WTC11 (cell line): Measurements from ENCODE around the gene FCHSD2. TPM values are rescaled to one million over a fixed set of nuclear protein-coding genes. Genes with fewer than 3 reads are reported as not detected.
A peak's percentile ranks its signal among the peaks of the same experiment; 100 is the strongest.

ENCODE experiments used
- ATAC-seq: fragments of 200-7000 bp; cut with Tn5 transposase; 2 replicates; pipeline ENCODE4 v1.10.0; 2021; ENCODE audit warnings: mild to moderate bottlenecking, moderate library complexity
- Bru-seq: library from RNA; stranded (reverse); fragments of 400-500 nt; gene quantifications from one replicate; lab custom pipeline; 2021; lab: Mats Ljungman, UMichigan
- CTCF ChIA-PET: fragments of 300-600 bp; sonication (Branson Sonifier 250); formaldehyde crosslinking; loops from one replicate; lab custom pipeline; 2021; ENCODE audit warnings: antibody characterized with exemption; lab: Charles Lee
- POLR2A ChIA-PET: fragments of 350-600 bp; sonication (Branson Sonifier 250); formaldehyde crosslinking; loops from one replicate; lab custom pipeline; 2021; ENCODE audit warnings: antibody characterized with exemption; lab: Charles Lee
- DNase-seq: peaks from one replicate; pipeline ENCODE4 v3.0.0; 2021; ENCODE audit warnings: low spot score
- H3K27ac Mint-ChIP-seq: 2 replicates; pipeline ENCODE4 v1.8.0; 2021; ENCODE audit warnings: mixed read lengths
- H3K27me3 Mint-ChIP-seq: 2 replicates; pipeline ENCODE4 v1.8.0; 2021; ENCODE audit warnings: low read depth, mild to moderate bottlenecking, moderate library complexity, mixed read lengths
- H3K36me3 Mint-ChIP-seq: 2 replicates; pipeline ENCODE4 v1.8.0; 2021; ENCODE audit warnings: mixed read lengths
- H3K4me1 Mint-ChIP-seq: 2 replicates; pipeline ENCODE4 v1.8.0; 2022; ENCODE audit warnings: mixed read lengths
- H3K4me3 Mint-ChIP-seq: 2 replicates; pipeline ENCODE4 v1.8.0; 2021; ENCODE audit warnings: mild to moderate bottlenecking, moderate library complexity, mixed read lengths
- H3K9me3 Mint-ChIP-seq: 2 replicates; pipeline ENCODE4 v1.8.0; 2021; ENCODE audit warnings: mixed read lengths
- CBFB ChIP-seq: sonication (generic); formaldehyde crosslinking; IDR thresholded peaks from 2 replicates; pipeline ENCODE4 v1.8.1; 2022; ENCODE audit warnings: mild to moderate bottlenecking, low read depth, missing genetic modification reagents
- CREM ChIP-seq: sonication (generic); formaldehyde crosslinking; IDR thresholded peaks from 2 replicates; pipeline ENCODE4 v1.8.1; 2022; ENCODE audit warnings: mild to moderate bottlenecking, missing genetic modification reagents, moderate library complexity
- EMX1 ChIP-seq: fragments of 250-450 bp; sonication (Bioruptor Pico); IDR thresholded peaks from 2 replicates; pipeline ENCODE4 v1.8.0; 2021; ENCODE audit warnings: mild to moderate bottlenecking
- ESRRA ChIP-seq: sonication (generic); formaldehyde crosslinking; IDR thresholded peaks from 2 replicates; pipeline ENCODE4 v1.8.1; 2022; ENCODE audit warnings: mild to moderate bottlenecking, missing genetic modification reagents, borderline replicate concordance
- FOXJ3 ChIP-seq: sonication (generic); formaldehyde crosslinking; IDR thresholded peaks from 2 replicates; pipeline ENCODE4 v1.9.0; 2021; ENCODE audit warnings: missing genetic modification reagents, mild to moderate bottlenecking, borderline replicate concordance
- IRF2 ChIP-seq: sonication (generic); formaldehyde crosslinking; IDR thresholded peaks from 2 replicates; pipeline ENCODE4 v1.8.0; 2022; ENCODE audit warnings: low read depth, missing genetic modification reagents, borderline replicate concordance
- NFATC4 ChIP-seq: fragments of 250-450 bp; sonication (Bioruptor Pico); IDR thresholded peaks from 2 replicates; pipeline ENCODE4 v1.9.0; 2021; ENCODE audit warnings: mild to moderate bottlenecking
- OVOL2 ChIP-seq: fragments of 250-450 bp; sonication (Bioruptor Pico); IDR thresholded peaks from 2 replicates; pipeline ENCODE4 v1.9.0; 2021; ENCODE audit warnings: mild to moderate bottlenecking, borderline replicate concordance
- SP1 ChIP-seq: sonication (generic); formaldehyde crosslinking; conservative IDR thresholded peaks from 2 replicates; pipeline ENCODE4 v1.8.1; 2022; ENCODE audit warnings: missing genetic modification reagents
- ZNF138 ChIP-seq: sonication (generic); formaldehyde crosslinking; conservative IDR thresholded peaks from 2 replicates; pipeline ENCODE4 v1.8.1; 2022; ENCODE audit warnings: mild to moderate bottlenecking, moderate library complexity, missing genetic modification reagents
- ZNF232 ChIP-seq: sonication (generic); formaldehyde crosslinking; IDR thresholded peaks from 2 replicates; pipeline ENCODE4 v1.8.0; 2022; ENCODE audit warnings: mild to moderate bottlenecking, missing genetic modification reagents
- long read RNA-seq, 3 experiments: library from RNA in 1 of 3; library from capped mRNA in 1 of 3; library from polyadenylated mRNA in 1 of 3; unstranded in 2 of 3; stranded (forward) in 1 of 3; transcript quantifications; one replicate each; pipeline ENCODE4 v2.0.0, GENCODE V29; 2021
- total RNA-seq: library from RNA; stranded (reverse); gene quantifications from 3 replicates; pipeline ENCODE4 v1.2.3, GENCODE V29; 2021
- TF ChIP-seq, protein P1 (sequence below): sonication (generic); formaldehyde crosslinking; IDR thresholded peaks from 2 replicates; pipeline ENCODE4 v1.8.0; 2022; ENCODE audit warnings: missing genetic modification reagents
- TF ChIP-seq, protein P2 (sequence below): fragments of 250-450 bp; sonication (Bioruptor Pico); conservative IDR thresholded peaks from 2 replicates; pipeline ENCODE4 v1.9.0; 2021; ENCODE audit warnings: mild to moderate bottlenecking
- TF ChIP-seq, protein P3 (sequence below): sonication (generic); formaldehyde crosslinking; conservative IDR thresholded peaks from 2 replicates; pipeline ENCODE4 v1.8.1; 2022; ENCODE audit warnings: mild to moderate bottlenecking, missing genetic modification reagents
- TF ChIP-seq, protein P4 (sequence below): sonication (generic); formaldehyde crosslinking; IDR thresholded peaks from 2 replicates; pipeline ENCODE4 v1.8.1; 2023; ENCODE audit warnings: mild to moderate bottlenecking, moderate library complexity, missing genetic modification reagents

The FCHSD2 gene
- total RNA-seq (8.4 to 10.1 TPM (median 8.8 TPM) in 3 replicates), Bru-seq, nascent RNA (percentile 51 among the genes with signal in this experiment)
- long read RNA-seq, experiment 1, transcript FCHSD2-204 (20 exons, 3,154 nt), result major isoform, 22 of 47 reads
- long read RNA-seq, experiment 1, partial matches to known transcripts, result 5 of 47 reads
- long read RNA-seq, experiment 1, other reads (novel, unspliced or antisense), result 20 of 47 reads
- long read RNA-seq, experiment 2, full-length matches to known transcripts, result 5 of 11 reads
- long read RNA-seq, experiment 2, partial matches to known transcripts, result 1 of 11 reads
- long read RNA-seq, experiment 2, other reads (novel, unspliced or antisense), result 5 of 11 reads
- long read RNA-seq, experiment 3, partial matches to known transcripts, result 2 of 2 reads
- long read RNA-seq, experiment 3, other reads (novel, unspliced or antisense), result 0 of 2 reads

DNA sequence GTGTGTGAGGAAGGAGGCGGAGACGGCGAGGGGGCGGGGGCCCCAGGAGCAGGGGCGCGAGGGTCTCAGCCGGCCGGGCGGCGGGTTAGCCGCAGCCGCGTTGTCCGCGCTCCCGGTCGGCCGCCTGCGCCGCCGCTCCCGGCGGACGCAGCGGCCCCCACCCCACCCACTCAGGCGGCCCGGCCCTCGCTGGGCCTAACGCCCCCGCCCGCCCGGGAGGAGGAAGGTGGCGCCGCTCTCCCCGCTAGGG is at the start of gene FCHSD2:
TSS of gene FCHSD2 (minus strand) at position 191 of the 250 bp plus-strand sequence. CDS start 441 bp downstream, outside the sequence.
- TF ChIP-seq, protein P1, sequence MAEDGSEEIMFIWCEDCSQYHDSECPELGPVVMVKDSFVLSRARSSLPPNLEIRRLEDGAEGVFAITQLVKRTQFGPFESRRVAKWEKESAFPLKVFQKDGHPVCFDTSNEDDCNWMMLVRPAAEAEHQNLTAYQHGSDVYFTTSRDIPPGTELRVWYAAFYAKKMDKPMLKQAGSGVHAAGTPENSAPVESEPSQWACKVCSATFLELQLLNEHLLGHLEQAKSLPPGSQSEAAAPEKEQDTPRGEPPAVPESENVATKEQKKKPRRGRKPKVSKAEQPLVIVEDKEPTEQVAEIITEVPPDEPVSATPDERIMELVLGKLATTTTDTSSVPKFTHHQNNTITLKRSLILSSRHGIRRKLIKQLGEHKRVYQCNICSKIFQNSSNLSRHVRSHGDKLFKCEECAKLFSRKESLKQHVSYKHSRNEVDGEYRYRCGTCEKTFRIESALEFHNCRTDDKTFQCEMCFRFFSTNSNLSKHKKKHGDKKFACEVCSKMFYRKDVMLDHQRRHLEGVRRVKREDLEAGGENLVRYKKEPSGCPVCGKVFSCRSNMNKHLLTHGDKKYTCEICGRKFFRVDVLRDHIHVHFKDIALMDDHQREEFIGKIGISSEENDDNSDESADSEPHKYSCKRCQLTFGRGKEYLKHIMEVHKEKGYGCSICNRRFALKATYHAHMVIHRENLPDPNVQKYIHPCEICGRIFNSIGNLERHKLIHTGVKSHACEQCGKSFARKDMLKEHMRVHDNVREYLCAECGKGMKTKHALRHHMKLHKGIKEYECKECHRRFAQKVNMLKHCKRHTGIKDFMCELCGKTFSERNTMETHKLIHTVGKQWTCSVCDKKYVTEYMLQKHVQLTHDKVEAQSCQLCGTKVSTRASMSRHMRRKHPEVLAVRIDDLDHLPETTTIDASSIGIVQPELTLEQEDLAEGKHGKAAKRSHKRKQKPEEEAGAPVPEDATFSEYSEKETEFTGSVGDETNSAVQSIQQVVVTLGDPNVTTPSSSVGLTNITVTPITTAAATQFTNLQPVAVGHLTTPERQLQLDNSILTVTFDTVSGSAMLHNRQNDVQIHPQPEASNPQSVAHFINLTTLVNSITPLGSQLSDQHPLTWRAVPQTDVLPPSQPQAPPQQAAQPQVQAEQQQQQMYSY, result no peak
- TF ChIP-seq, protein P2, sequence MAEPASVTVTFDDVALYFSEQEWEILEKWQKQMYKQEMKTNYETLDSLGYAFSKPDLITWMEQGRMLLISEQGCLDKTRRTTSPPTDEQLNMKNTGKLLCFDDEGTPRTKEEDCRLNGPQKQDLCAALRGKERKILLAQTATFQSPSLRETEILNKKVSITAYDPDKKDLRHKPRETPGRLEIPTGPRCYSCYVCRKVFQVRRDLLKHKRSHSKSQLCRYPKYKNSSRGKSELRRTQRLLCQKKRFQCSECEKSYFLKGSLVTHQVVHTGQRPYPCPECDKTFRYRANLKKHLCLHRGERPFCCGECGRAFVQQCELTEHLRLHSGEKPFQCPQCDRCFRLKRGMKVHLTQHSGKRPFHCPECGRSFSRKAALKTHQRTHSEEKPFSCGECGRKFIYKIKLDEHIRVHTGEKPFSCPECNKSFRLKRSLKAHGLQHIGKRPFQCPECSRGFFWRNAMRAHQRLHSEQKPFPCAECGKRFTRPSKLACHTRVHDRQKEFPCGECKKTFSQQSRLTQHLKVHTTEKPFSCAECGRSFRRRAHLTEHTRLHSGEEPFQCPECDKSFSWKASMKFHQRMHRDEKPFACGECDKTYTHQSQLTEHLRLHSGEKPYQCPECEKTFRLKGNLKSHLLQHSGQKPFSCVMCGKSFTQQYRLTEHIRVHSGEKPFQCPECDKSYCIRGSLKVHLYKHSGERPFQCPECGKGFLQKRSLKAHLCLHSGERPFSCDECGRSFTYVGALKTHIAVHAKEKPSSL (CRISPR knock-in tag), result no peak
- TF ChIP-seq FOXJ3 (CRISPR knock-in tag) (no peak), CBFB (CRISPR knock-in tag) (no peak), ESRRA (no peak), IRF2 (CRISPR knock-in tag) (no peak)
- peak within 1 kb of the TSS; percentile 90 for H3K27ac Mint-ChIP-seq
- H3K36me3 Mint-ChIP-seq, result no peaks in the 10 kb centered on the region; the same call in 1 of the 2 replicates
- no peaks in the 10 kb centered on the region for H3K9me3 Mint-ChIP-seq
- DNase-seq, result no peak
- peaks cover 23% of the 10 kb centered on the region for H3K4me1 Mint-ChIP-seq
- peaks cover 19% of the 10 kb centered on the region for H3K27me3 Mint-ChIP-seq
- CTCF ChIA-PET, result interaction anchor here (0.6 to 2.4 kb wide), 58 partner anchors 10 to 469 kb away, joined by 3 to 55 read pairs (median 5); partner anchors contain the start of genes P2RY2 and STARD10
- POLR2A ChIA-PET, result interaction anchor here (0.8 to 1.1 kb wide), 6 partner anchors 10 to 241 kb away, joined by 3 to 4 read pairs (median 3); no protein-coding TSS in a partner anchor
- peak within 1 kb of the TSS; percentile 87 for H3K4me3 Mint-ChIP-seq
- ATAC-seq, result no peak

DNA sequence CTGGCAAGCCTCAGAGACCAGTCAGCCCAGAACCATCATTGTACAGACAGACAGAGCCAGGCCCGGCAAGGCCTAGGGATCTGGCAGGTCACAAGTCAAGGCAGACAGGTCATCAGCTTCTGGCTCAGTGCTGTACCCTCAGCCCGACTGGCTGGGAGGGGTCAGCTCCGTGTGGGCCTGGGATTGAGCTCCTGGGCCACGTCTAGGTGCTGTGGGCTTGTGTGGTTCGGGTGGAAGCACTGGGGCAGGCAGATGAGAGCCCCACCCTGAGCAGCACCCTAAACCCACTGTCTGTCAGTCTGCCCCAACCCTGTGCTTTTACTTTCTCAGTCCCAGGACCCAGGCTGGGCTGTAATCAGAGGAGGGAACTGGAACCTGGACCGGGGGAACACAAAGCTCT is 49.0 kb upstream of the FCHSD2 start:
- no peak for DNase-seq
- CTCF ChIA-PET, result interaction anchor here (0.7 to 2.2 kb wide), 5 partner anchors 8 to 466 kb away, joined by 3 to 6 read pairs (median 3); no protein-coding TSS in a partner anchor
- H3K4me1 Mint-ChIP-seq, result peaks cover 10% of the 10 kb centered on the region
- no peak overlapping the region for H3K27ac Mint-ChIP-seq
- no peaks in the 10 kb centered on the region for H3K9me3 Mint-ChIP-seq
- ATAC-seq, result no peak
- no peaks in the 10 kb centered on the region for H3K36me3 Mint-ChIP-seq
- POLR2A ChIA-PET, result no interaction called here
- no peak overlapping the region for H3K4me3 Mint-ChIP-seq
- TF ChIP-seq CREM (no peak), NFATC4 (CRISPR knock-in tag) (no peak), ZNF232 (CRISPR knock-in tag) (no peak), ZNF138 (CRISPR knock-in tag) (no peak), CBFB (CRISPR knock-in tag) (no peak), OVOL2 (CRISPR knock-in tag) (no peak), SP1 (CRISPR knock-in tag) (no peak), EMX1 (no peak)
- TF ChIP-seq, protein P3, sequence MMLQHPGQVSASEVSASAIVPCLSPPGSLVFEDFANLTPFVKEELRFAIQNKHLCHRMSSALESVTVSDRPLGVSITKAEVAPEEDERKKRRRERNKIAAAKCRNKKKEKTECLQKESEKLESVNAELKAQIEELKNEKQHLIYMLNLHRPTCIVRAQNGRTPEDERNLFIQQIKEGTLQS (CRISPR knock-in tag), result no peak
- peaks cover 2% of the 10 kb centered on the region; the same call in 1 of the 2 replicates for H3K27me3 Mint-ChIP-seq

DNA sequence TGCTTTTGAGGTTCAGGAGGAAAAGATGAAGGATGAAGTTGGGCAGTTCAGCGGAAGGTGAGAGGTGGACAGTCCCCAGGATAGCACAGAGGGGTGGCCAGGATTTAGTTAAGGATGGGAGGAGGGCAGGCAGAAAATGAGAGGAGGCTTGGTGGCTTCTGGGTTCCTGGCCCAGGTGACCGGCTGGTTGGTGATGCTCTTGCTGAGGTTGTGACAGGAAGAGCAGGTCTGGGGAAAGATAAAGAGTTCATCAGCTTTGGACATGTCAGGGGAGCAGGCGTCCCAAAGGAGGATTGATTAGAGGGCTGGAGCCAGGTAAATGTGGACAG is 48.4 kb upstream of the FCHSD2 start:
- DNase-seq (no peak), ATAC-seq (no peak)
- ChIA-PET CTCF (interaction anchor here (1.0 to 2.2 kb wide), 3 partner anchors 8 to 52 kb away, joined by 3 to 6 read pairs (median 4); no protein-coding TSS in a partner anchor), POLR2A (no interaction called here)
- H3K9me3 Mint-ChIP-seq, result no peaks in the 10 kb centered on the region
- no peak overlapping the region for H3K4me3 Mint-ChIP-seq
- peaks cover 2% of the 10 kb centered on the region; the same call in 1 of the 2 replicates for H3K27me3 Mint-ChIP-seq
- H3K36me3 Mint-ChIP-seq, result no peaks in the 10 kb centered on the region
- H3K27ac Mint-ChIP-seq, result no peak overlapping the region
- TF ChIP-seq, protein P4, sequence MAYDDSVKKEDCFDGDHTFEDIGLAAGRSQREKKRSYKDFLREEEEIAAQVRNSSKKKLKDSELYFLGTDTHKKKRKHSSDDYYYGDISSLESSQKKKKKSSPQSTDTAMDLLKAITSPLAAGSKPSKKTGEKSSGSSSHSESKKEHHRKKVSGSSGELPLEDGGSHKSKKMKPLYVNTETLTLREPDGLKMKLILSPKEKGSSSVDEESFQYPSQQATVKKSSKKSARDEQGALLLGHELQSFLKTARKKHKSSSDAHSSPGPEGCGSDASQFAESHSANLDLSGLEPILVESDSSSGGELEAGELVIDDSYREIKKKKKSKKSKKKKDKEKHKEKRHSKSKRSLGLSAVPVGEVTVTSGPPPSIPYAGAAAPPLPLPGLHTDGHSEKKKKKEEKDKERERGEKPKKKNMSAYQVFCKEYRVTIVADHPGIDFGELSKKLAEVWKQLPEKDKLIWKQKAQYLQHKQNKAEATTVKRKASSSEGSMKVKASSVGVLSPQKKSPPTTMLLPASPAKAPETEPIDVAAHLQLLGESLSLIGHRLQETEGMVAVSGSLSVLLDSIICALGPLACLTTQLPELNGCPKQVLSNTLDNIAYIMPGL (CRISPR knock-in tag), result no peak
- peaks cover 10% of the 10 kb centered on the region for H3K4me1 Mint-ChIP-seq
